HS-27A (cell line): ENCODE measurements around the gene KIF5C.

ENCODE experiments used
- DNase-seq: peaks from one replicate; pipeline ENCODE4 v3.0.0-alpha.2; 2012; ENCODE audit warnings: low read depth, missing footprints

KIF5C gene

DNA sequence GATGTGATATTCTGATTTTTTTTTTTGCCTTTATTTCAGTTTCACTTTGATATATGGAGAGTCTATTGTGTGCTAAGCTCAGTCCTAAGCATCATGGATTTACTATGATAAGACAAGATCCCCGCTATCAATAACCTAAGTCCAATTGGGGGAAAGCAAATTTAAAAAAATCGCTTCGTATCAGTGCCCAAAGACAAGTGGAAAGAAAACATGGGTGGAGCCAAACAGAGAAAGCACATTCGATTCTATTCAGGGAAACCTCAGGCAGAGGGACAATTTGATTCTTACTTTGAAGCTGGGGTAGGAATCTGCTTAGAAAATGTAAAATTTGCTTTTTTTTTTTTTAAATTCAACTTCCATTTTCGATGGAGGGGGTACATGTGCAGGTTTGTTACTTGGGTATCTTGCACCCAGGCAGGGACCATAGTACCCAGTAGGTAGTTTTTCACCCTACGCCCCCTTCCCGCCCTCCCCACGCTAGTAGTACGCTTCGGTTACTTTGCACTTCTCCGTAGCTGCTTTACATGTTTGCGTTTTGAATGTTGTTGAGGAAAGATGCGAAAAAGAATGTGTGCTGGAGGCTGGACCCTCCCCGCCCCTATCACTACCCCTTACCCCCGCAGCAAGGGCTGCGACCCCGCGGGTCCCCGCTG is 12.4 kb downstream of the KIF5C start:
- DNase-seq: no peak

DNA sequence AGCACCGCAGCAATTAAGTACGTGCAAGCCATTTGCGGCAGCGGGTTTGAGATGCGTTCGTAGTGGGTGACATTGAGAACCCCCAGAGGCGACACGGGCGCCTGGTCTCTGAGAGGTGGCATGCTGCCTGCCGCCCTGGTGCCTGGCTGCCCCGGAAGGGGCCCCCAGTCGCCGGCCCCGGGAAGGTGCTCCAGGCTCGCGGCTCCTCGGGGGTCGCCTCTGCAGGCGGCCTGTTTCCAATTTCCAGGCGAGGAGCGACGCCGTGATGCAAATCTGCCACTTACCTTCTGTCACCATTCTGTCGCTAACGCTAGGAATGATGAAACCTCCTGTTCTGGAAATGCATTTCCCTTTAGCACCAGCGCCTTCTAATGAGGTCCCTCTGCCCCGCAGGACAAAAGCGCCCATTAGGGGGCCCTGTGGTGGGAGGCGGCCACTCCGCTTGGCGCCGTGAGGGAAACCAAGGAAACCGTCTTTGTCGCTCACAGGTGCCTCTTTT is 13.0 kb downstream of the KIF5C start:
- no peak for DNase-seq

DNA sequence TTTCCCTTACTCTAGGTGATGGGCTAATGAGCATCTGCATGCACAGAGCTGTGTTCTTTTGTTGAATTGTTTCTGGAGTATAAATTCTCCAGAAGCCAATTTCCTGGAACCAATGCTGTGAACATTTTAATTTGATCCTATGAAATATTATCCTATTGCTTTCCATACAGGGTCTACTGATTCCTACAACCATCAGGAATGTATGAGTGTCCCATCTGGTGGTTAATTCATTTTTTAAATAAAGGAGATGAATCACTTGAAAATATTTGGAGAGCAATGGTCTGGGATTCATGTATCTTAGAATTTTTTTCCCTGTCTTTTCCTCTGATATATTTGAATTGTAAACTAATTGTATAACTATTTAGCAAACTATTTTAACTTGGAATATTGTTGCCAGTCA is 14.0 kb downstream of the KIF5C start:
- DNase-seq: no peak

DNA sequence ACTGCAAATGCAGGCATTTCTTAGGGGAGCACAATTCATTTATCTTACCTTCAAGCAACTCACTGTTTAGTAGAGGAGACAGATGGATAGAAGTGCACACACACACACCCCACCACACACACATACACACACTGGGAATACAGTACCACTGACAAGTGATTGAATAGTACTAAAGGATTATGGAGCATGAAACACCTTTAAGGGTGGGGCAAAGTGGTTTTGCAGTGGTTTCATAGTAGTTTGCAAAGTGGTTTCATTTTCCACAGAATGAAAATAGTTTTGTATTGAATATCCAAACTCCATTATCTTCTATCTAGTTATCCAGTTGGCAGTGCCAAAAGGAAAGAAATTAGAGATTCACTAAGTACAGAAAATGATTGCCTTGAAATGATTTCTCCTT is 18.9 kb downstream of the KIF5C start:
- DNase-seq: no peak

DNA sequence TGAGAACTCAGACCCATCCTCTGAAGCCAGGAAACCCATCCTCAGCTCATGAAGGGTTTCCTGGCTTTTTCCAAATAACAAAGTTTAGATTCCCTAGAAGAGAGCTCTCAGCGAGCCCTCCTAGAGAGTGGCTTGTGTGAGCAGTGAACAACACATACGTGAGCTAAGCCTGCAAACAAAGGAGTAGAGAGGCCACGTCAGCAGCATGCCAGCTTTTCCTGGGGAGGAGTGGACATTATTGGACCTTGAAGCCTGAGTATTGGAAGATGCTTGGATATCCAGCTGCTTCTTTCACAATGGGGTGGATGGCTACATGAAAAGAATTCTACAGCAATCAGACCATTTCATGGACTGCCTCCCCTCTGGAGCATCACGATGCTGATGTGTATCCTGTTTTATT is 21.1 kb downstream of the KIF5C start:
- no peak for DNase-seq

DNA sequence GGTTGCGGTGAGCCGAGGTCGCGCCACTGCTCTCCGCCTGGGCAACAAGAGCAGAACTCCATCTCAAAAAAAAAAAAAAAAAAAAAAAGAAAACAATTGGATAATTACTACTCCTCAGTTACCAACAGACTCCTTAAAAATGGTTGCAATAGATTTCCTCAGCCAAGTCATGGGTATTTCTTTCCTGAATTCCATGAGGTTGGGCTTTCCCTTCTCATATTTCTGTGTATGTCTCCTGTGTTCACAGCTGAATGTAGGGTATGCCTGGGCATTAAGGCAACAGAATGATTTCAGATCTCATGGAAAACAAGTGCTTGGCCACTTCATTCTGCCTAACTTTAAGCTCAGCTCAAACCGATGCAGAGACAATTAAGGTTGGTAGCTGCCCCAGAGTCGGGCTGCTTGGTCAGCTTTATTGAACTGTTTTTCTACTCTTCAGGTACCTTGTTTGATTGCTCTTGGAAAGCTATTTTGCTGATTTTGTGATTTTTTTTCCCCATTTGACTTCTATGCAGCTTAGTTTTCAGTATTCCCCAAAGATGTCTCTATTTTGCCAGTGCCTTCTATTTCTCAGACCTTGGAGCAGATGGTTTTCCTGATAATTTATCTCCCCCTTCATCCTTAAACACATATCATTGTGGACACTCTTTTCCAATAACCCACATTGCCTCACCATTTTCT is 24.8 kb downstream of the KIF5C start:
- DNase-seq: no peak

DNA sequence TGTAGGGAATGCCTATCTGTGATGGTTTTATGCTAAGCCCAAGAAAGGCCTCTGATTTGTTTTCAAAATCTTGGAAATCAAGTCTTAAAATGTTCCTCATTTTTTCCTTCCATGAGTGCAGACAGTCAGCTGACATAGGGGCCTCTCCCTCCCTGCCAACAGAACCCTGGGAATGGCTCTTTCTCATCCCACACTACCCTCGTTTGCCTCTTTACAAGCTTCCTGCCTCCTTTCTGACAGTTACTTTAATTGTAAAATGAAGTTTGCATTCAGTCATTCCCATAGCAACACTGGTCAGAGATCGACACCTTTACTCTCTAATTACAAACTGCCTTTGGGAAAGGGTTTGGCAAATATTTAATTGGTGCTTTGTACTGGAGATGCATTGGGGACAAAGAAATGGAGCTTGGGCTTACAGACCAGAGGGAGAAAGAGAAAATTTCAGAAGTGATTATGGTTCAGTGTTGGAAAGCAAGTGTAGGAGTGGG is 25.4 kb downstream of the KIF5C start:
- DNase-seq: no peak

DNA sequence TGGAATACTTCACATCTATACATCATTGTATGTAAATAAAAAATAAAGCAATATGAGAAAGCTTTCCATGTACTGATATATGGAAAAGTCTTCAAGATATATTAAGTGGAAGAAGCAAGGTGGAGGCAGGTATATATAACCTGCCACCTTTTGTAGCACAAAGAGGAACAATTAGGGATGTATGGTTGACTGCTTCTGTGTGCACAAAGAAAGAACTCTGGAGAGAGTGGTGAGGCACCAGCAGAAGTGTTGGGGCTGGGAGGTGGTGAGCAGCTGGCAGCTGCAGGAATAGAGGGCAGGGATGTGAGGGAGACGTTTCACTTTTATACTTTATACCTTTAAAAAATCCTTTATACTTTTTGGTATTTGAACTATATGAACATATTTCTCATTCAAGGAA is 26.1 kb downstream of the KIF5C start:
- DNase-seq: no peak

DNA sequence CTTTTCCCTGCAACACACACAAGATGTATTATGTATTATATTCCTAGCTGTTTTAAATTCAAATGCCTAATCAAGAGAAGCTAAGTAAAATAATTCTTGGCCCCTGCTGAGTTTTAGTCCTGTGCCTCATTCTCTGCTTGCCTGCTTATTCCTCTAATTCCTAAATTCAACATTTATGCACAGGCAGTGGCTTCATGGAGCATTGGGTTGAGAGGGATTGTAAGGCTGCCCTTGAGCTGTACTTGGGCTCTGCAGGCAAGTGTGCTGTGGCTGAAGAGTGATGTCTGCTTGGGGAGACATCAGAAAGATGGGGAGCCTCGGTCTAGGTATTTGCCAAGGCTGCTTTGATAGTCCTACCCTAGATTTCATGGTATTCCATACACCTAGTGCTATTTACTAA is 27.8 kb downstream of the KIF5C start:
- no peak for DNase-seq

DNA sequence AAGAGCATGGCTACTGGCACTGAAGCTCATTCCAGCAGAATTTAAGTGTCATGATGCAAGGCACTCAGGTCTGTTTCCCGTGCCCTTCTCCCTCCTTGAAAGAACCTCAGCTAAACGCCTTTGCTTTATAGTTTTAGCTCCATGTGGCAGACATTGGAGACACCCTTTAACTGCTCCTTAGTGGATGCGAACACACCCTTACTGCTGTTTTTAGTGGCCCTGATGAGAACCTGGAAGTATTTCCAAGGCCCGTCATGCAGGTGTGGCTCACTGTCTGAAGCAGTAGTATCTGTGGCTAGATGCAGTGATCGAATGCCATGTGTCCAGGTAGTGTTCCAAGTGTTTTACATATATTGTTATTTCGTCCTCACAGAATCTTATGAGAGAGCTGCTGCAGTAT is 28.3 kb downstream of the KIF5C start:
- no peak for DNase-seq

- DNase-seq: no peak
Measured at GRCh38 chr2:148903979-148904378, 29.0 kb downstream of the KIF5C start.

GRCh38 chr2:148906124-148906523 is 31.1 kb downstream of the KIF5C start:
- DNase-seq: peak; percentile 20

- DNase-seq: no peak
Measured at GRCh38 chr2:148907085-148907785, 32.2 kb downstream of the KIF5C start.

DNA sequence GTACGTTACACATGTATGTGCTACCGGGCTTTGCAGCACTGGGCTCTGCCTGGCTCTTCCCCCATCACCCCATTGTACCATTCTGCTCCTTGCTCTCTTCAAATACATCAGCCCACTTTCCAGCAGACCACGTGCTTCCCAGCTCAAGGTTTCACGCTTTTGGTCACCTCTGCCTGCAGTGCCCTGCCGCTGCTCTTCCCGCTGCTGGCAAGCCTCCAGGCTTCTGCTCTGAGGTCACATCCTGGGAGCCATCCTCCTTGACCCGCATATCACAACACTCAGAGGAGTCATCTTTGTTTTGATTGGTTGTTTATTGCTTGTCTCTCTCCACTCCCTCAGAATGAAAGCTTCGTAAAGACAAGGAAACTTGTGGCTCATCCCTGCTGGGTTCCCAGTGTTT is 34.1 kb downstream of the KIF5C start:
- DNase-seq: no peak

DNA sequence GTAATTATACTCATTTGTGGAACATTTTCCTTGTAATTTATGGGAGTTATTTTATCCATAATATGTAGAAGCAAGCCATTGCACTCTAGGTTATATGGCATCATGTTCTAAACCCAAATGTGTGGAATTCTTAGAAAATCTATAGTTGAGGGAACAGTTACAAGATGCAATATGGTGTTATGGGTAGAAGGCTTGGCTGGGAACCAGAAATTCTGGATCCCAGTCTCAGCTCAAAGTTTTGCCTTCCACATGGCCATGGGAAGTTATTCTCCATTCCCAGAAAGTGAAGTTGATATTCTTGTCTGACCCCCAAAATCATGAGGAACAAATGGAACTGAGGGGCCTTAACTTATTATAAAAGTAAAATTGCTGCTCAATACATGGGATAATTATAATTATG is 38.0 kb downstream of the KIF5C start:
- no peak for DNase-seq

DNA sequence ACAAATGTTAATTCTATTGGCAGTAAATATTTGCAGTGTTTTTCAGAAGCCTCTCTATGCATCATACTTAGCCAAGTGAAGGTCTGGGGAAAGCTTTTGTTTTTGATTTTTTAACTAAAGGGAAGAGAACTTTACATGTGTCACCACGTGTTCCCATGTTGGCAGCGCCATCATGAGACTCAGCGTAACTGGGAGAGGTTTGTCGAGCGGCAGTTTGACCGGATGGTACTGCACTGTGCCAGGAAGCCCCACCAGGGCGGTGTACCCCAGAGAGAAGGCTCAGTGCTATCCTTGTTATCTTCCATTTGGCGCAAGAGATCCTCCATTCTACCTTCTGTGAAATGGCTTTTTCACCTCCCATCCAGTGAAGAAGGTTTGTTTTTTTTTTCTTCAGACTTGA is 38.5 kb downstream of the KIF5C start:
- no peak for DNase-seq

DNA sequence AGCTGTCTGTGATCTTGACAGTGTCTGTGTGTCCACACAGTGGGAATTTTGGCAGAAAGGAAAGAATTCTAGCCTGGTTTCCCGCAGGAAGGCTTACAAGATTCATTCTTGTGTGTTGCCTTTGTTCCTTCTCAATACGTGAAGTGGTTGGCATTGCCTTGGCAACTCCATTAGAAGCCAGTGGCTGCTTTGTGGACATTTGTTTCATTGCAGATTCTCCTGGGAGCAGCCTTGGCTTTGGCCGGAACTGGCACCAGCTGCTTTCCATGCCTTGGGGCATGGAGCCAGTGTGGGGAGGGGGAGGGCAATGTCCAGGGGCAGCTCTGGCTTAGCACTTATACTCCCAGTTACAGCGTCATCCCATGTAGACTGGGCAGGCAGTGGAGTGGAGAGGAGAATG is 39.4 kb downstream of the KIF5C start:
- DNase-seq: no peak

DNA sequence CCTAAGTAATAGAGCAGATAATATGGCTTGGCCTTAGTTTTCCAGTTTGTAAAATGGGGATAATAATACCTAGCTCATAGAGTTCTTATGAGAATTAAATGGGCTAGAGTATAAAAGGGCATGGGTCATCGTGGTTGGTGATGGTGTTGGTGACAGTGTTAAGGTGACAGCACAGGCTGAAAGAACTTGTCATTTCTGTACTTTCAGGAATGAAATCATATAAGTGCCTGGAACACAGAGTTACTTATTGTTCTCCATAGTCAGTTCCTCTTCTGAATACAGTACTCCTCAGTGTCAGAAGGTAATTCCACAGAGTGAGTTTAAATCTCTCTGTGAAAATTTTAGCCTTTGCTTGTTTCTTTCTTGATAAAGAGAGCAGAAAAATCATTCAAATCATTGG is 42.4 kb downstream of the KIF5C start:
- no peak for DNase-seq

DNA sequence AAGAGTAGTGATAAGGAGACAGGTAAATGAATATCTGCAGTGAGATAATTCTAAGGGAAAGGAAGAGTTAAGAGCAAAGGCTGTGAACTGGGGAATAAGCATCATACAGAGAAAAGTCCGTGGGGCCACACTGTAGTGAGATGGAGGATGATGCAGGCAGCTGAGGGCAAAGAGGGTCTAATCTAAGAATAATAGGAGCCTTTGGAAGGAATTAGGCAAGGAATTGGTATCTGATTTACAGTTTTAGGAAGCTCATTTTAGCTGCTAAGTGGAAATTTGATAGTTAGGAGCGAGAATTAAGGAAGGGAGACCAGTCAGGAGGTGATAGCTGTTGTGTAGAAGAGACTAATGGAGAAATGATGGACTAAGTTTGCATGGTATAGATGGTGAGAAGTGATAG is 43.5 kb downstream of the KIF5C start:
- DNase-seq: no peak

DNA sequence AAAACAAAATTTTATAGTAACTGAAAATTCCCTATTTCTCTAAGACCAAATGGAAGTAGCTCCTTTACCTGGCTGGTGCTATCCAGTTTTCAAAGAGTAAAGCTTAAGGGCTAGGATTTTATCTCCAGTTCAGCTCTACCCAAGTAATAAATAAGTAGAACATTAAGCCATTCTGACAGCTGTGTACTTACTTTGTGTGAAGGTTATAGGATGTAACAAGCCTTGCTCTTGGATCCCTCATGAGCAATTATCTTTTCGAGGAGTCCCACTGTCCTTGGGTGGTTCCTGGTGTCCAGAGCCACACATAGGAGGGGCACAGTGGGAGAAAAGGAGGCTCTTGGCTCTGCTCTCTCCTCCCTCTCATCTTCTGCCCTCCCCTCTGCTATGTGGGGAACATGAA is 45.5 kb downstream of the KIF5C start:
- no peak for DNase-seq

GRCh38 chr2:148922062-148922461 is 47.0 kb downstream of the KIF5C start:
- DNase-seq: no peak

DNA sequence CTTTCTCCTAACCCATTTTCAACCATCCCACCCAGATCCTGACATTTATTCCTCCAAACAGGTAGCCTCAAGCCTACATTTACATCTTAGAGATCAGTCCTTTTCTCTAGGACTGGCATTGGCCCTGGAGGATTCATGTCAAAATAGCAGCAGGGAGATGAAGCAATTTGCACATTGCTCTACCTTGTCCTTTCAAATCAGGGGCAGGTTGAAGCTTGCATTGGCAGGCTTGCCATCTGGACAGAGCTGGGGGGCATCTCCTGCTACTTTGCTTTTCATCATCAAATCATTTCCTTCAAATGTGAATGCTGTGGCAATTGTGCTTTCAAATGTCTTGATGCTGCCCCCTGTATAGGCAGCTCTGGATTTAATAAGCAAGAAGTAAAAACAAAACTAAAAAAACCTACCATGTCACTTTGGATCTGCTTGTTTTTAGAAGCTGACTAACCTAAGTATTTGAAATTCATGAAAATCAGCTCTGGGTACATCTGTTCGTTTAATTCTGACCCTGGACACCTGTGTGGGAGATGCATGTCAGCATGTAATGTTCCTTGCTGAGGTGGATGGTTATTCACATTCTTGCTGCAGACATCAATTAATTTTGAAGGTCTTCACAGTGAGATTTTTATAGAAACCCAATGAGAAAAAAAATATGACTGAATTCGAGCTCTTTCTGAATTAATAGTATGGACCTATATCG is 47.9 kb downstream of the KIF5C start:
- DNase-seq: no peak
